ENCODE data around the gene CDC42EP4.

Gene CDC42EP4

GRCh38 chr17:73247726-73248125 is 64.1 kb downstream of the CDC42EP4 start:
- no peak for DNase-seq

GRCh38 chr17:73240561-73240960 is 71.2 kb downstream of the CDC42EP4 start:
- DNase-seq, result no peak

DNA sequence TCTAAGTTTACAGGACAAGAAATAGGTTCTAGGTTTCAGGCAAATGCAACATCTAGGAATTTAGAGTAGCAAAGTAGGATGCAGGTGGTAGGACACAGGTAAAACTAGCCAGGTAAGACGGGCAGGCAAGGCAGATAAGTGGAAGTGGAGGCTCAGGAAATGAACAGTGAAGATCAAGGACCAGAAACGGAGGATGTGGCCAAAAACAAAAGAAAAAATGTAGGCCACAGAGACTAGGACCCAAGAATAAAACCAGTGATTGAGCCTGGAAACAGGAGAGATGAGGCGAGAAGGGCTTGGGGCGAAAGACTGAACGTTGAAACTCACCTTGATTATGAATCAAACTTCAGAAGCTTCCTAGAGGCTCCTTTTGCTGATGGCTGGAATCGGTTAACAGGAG is 74.1 kb downstream of the CDC42EP4 start:
- no peak for DNase-seq

- no peak for DNase-seq
Measured at GRCh38 chr17:73234736-73235135, 77.1 kb downstream of the CDC42EP4 start.
